RWPE2 (cell line): ENCODE data around the gene JMJD4.

Source experiments
- ATAC-seq: fragments of 200-7000 bp; cut with Tn5 transposase; 3 replicates; pipeline ENCODE4 v1.9.1; 2021; ENCODE audit warnings: low read depth
- DNase-seq: peaks from one replicate; pipeline ENCODE4 v3.0.0-alpha.2; 2020; ENCODE audit warnings: low spot score
- H3K27ac ChIP-seq: fragments of 450-650 bp; 2 replicates; pipeline ENCODE4 v1.5.1; 2017; ENCODE audit warnings: mild to moderate bottlenecking; ENCODE audit not compliant: poor library complexity, severe bottlenecking
- H3K27me3 ChIP-seq: fragments of 250-450 bp; sonication (Bioruptor Pico); 2 replicates; pipeline ENCODE4 v1.5.1; 2021; ENCODE audit warnings: mild to moderate bottlenecking, moderate library complexity; ENCODE audit not compliant: insufficient read depth, poor library complexity, severe bottlenecking
- H3K36me3 ChIP-seq: fragments of 250-450 bp; sonication (Bioruptor Pico); 2 replicates; pipeline ENCODE4 v1.5.1; 2020; ENCODE audit warnings: low read depth, mild to moderate bottlenecking, moderate library complexity
- H3K4me1 ChIP-seq: fragments of 250-450 bp; sonication (Bioruptor Pico); 2 replicates; pipeline ENCODE4 v1.5.1; 2021; ENCODE audit warnings: mild to moderate bottlenecking, moderate library complexity; ENCODE audit not compliant: insufficient read depth, poor library complexity, severe bottlenecking
- H3K4me3 ChIP-seq: fragments of 250-450 bp; sonication (Bioruptor Pico); 2 replicates; pipeline ENCODE4 v1.5.1; 2021; ENCODE audit warnings: mild to moderate bottlenecking, moderate library complexity; ENCODE audit not compliant: severe bottlenecking
- H3K9me3 ChIP-seq: fragments of 250-450 bp; sonication (Bioruptor Pico); 2 replicates; pipeline ENCODE4 v1.5.1; 2021; ENCODE audit warnings: mild to moderate bottlenecking, moderate library complexity; ENCODE audit not compliant: severe bottlenecking
- TF ChIP-seq, protein P1 (sequence below): fragments of 450-650 bp; IDR thresholded peaks from one replicate; pipeline ENCODE4 v1.5.1; 2017; ENCODE audit warnings: mild to moderate bottlenecking, moderate library complexity; ENCODE audit not compliant: poor library complexity, severe bottlenecking

Gene JMJD4

DNA sequence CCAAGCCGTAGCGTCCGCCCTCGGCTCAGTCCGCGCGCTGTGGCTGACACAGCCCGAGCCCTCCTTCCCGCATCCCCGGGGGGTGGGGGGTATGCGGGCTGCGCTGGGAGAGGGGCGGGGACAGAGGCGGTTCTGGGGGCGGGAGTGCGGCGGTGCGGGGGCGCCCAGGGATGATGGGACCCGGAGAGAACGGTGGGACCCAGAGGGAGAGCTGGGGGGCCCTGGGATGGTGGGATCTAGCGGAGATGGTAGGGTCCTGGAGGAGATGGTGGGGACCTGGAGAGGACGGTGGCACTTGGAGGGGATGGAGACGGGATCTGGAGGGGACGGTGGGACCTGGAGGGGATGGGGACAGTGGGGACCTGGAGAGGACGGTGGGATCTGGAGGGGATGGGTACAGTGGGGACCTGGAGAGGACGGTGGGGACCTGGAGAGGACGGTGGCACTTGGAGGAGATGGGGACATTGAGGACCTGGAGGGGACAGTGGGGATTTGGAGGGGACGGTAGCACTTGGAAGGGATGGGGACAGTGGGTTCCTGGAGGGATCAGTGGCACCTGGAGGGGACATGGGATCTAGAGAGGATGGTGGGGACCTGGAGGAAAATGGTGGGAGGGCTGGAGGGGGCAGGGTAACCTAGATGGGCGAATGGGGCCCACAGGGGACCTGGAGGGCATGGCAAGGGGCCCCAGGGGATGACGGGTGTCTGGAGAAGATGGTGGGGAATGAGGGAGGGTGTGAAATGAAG is 610 bp upstream of the JMJD4 start:
- Histone ChIP-seq H3K9me3 (no peaks in the 10 kb centered on the region), H3K27ac (no peak overlapping the region), H3K4me1 (no peaks in the 10 kb centered on the region), H3K36me3 (no peaks in the 10 kb centered on the region), H3K27me3 (no peaks in the 10 kb centered on the region), H3K4me3 (peak overlapping the region; percentile 50)
- DNase-seq (no peak), ATAC-seq (no peak)
- TF ChIP-seq, protein P1, sequence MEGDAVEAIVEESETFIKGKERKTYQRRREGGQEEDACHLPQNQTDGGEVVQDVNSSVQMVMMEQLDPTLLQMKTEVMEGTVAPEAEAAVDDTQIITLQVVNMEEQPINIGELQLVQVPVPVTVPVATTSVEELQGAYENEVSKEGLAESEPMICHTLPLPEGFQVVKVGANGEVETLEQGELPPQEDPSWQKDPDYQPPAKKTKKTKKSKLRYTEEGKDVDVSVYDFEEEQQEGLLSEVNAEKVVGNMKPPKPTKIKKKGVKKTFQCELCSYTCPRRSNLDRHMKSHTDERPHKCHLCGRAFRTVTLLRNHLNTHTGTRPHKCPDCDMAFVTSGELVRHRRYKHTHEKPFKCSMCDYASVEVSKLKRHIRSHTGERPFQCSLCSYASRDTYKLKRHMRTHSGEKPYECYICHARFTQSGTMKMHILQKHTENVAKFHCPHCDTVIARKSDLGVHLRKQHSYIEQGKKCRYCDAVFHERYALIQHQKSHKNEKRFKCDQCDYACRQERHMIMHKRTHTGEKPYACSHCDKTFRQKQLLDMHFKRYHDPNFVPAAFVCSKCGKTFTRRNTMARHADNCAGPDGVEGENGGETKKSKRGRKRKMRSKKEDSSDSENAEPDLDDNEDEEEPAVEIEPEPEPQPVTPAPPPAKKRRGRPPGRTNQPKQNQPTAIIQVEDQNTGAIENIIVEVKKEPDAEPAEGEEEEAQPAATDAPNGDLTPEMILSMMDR: no peak

DNA sequence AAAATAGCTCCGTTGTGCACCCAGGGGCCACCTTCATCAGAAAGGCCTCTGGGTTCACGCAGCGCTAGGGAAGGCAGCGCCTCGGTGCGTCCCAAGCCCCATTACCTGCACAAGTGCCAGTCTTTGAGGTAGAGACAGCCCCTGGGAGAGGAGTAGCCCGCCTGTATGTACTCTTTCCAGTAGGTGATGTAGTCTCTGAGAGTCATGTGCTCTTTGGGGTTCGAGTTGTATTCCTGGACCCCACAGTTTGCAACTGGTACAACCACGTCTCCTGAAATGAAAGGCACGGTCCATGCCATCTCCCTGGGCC is 601 bp downstream of the JMJD4 start:
- ATAC-seq: peak; percentile 5; the same call in 1 of the 3 replicates
- DNase-seq: no peak
- TF ChIP-seq, protein P1: no peak
- H3K4me3 ChIP-seq: peak overlapping the region; percentile 50
- H3K27me3 ChIP-seq: no peaks in the 10 kb centered on the region
- H3K9me3 ChIP-seq: no peaks in the 10 kb centered on the region
- peak overlapping the region; percentile 26 for H3K27ac ChIP-seq
- no peaks in the 10 kb centered on the region for H3K4me1 ChIP-seq
- no peaks in the 10 kb centered on the region for H3K36me3 ChIP-seq

DNA sequence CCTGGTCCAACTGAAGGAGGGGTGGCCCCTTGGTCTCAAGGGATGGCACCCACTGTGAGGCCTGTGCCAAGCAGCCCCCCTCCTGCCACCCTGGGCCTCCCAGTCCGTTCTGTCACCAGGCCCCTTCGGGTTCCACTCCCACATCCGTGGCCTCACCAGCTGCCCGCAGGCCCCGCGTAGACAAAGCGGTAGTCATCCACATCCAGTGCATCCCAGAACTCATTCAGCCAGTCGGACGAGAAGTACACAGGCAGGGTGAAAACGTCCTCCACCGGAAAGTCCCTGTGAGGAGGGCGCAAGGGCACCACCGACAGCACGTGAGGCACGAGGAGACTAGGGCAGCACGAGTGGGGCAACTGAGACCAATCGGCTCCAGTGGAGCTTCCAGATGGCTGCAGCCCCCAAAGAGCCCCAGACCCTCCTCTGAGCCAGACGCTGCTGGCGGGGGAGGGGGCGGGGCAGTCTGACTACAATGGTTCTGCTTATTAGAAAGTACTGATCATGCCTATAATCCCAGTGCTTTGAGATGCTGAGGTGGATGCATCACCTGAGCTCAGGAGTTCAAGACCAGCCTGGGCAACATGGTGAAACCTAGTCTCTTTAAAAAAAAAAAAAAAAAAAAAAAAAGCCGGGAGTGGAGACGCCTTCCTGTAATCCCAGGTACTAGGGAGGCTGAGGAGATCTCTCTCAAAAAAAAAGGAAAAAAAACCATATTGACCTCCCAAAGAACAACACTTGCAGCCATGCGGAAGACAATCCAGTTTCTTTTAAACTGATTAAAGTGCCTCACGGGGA is 1.2 kb downstream of the JMJD4 start:
- Histone ChIP-seq H3K9me3 (no peaks in the 10 kb centered on the region), H3K4me3 (peak overlapping the region; percentile 50), H3K4me1 (no peaks in the 10 kb centered on the region), H3K36me3 (no peaks in the 10 kb centered on the region), H3K27ac (peak overlapping the region; percentile 26), H3K27me3 (no peaks in the 10 kb centered on the region)
- no peak for DNase-seq
- TF ChIP-seq, protein P1: no peak
- ATAC-seq: no peak

DNA sequence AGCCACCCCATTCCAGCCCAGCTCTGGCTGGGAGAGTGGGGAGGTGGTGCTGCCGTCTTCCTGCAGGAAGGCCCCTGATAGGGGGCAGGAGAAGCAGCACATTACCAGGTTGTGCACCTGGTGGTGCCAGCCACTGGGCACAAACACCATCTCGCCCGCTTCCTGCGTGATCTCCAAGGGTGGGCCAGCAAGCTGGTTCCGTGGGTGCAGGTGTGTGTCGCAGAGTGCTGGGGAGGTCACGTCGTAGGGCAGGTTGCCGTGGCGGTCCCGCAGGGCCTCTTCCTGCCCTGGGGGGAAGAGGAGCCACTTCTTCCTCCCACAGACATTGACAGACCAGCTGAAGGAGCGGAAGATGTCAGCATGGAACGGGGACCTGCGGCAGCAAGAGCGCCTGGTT is 1.8 kb downstream of the JMJD4 start:
- TF ChIP-seq, protein P1: no peak
- no peaks in the 10 kb centered on the region for H3K4me1 ChIP-seq
- DNase-seq (no peak), ATAC-seq (no peak)
- H3K27me3 ChIP-seq: no peaks in the 10 kb centered on the region
- H3K27ac ChIP-seq: no peak overlapping the region
- H3K9me3 ChIP-seq: no peaks in the 10 kb centered on the region
- no peaks in the 10 kb centered on the region for H3K36me3 ChIP-seq
- H3K4me3 ChIP-seq: no peak overlapping the region
